HG03575 (cell line): Measurements from ENCODE around the gene NLGN3.

Source experiments
- ATAC-seq: cut with Tn5 transposase; IDR thresholded peaks from one replicate; pipeline ENCODE4 v1.9.1; 2021; ENCODE audit not compliant: unreplicated experiment, insufficient number of reproducible peaks, low FRiP score; ENCODE audit errors: extremely low read depth

Gene NLGN3

GRCh38 chrX:71117358-71117757, 27.3 kb upstream of the NLGN3 start:
- ATAC-seq = no peak

GRCh38 chrX:71118032-71118984, 26.3 kb upstream of the NLGN3 start, which contains the start of gene MED12:
Gene MED12, plus strand, starts transcription at chrX:71118596. Its CDS starts 159 bp downstream, at chrX:71118755.
- no peak for ATAC-seq

GRCh38 chrX:71118985-71119535, 25.6 kb upstream of the NLGN3 start:
- ATAC-seq = no peak

- no peak for ATAC-seq
These were observed 16.3 kb upstream of the NLGN3 start for GRCh38 chrX:71128166-71128833.

- ATAC-seq = no peak
These were observed 15.5 kb upstream of the NLGN3 start for GRCh38 chrX:71128915-71129765.

GRCh38 chrX:71131510-71131909, 13.1 kb upstream of the NLGN3 start:
- no peak for ATAC-seq

GRCh38 chrX:71140440-71140839, 4.2 kb upstream of the NLGN3 start:
- ATAC-seq = no peak

- no peak for ATAC-seq
These were observed 1.1 kb upstream of the NLGN3 start for GRCh38 chrX:71143508-71143907.

- no peak for ATAC-seq
These were observed 3.0 kb downstream of the NLGN3 start for GRCh38 chrX:71147496-71148277.

GRCh38 chrX:71148278-71148663, 3.6 kb downstream of the NLGN3 start:
- ATAC-seq = no peak

- ATAC-seq = no peak
These were observed 6.7 kb downstream of the NLGN3 start for GRCh38 chrX:71151366-71151765.

GRCh38 chrX:71154196-71154595, 9.6 kb downstream of the NLGN3 start:
- ATAC-seq = no peak

GRCh38 chrX:71154641-71155040, 10.0 kb downstream of the NLGN3 start:
- no peak for ATAC-seq

GRCh38 chrX:71158603-71159002, 14.0 kb downstream of the NLGN3 start:
- no peak for ATAC-seq

GRCh38 chrX:71159335-71159734, 14.7 kb downstream of the NLGN3 start:
- no peak for ATAC-seq

- no peak for ATAC-seq
These were observed 15.8 kb downstream of the NLGN3 start for GRCh38 chrX:71160475-71160874.

- ATAC-seq = no peak
These were observed 18.3 kb downstream of the NLGN3 start for GRCh38 chrX:71162981-71163380.

GRCh38 chrX:71164071-71164470, 19.4 kb downstream of the NLGN3 start:
- ATAC-seq = no peak
